Colonic mucosa (tissue), 4 donors: Measurements from ENCODE around the gene TM9SF1. TPM values are rescaled to one million over a fixed set of nuclear protein-coding genes. Genes with fewer than 3 reads are reported as not detected.

Experiments
- DNase-seq: peaks from one replicate; pipeline ENCODE4 v3.0.0-alpha.2; 2020
- H3K27ac ChIP-seq: fragments of 200-600 bp; one replicate; pipeline ENCODE4 v1.8.0; 2021
- H3K27me3 ChIP-seq: fragments of 200-600 bp; one replicate; pipeline ENCODE4 v1.8.0; 2021
- H3K36me3 ChIP-seq: fragments of 200-600 bp; one replicate; pipeline ENCODE4 v1.8.0; 2021
- H3K4me1 ChIP-seq: fragments of 200-600 bp; one replicate; pipeline ENCODE4 v1.8.0; 2021; ENCODE audit warnings: mild to moderate bottlenecking
- H3K4me3 ChIP-seq: fragments of 200-600 bp; one replicate; pipeline ENCODE4 v1.8.0; 2021
- H3K9ac ChIP-seq, 2 donors: one replicate each; pipeline ENCODE4 v1.7.0; 2013; ENCODE audit warnings: control low read depth in 2 of 2, low read depth in 2 of 2, low read length in 2 of 2
- H3K9me3 ChIP-seq: fragments of 200-600 bp; one replicate; pipeline ENCODE4 v1.8.0; 2021
- intact Hi-C: fragments of 100-400 bp; cut with DNase I; formaldehyde crosslinking; loops from one replicate; pipeline ENCODE4 v1.14.1; 2022
- total RNA-seq, 2 donors: library from RNA; stranded (reverse); fragmentation: NEBNext Ultra II Directional in 1 of 2; extraction: Animal tissue kit (Norgen Biotek cat#: 25700) in 1 of 2; gene quantifications; one replicate each; pipeline ENCODE4 v1.2.1, GENCODE V29; 2021
- TF ChIP-seq, protein P1 (sequence below): fragments of 200-600 bp; IDR thresholded peaks from one replicate; pipeline ENCODE4 v1.8.0; 2022; ENCODE audit warnings: antibody characterized with exemption, mild to moderate bottlenecking
- donor health status: healthy.
- donor health status: DM: no; HTN: no; CAD: no.
- donor health status: DM: no; HTN: no; CAD: no.

TM9SF1 gene
- total RNA-seq, 2 donors from 2014 or later, result 58.8 to 65.6 TPM

DNA sequence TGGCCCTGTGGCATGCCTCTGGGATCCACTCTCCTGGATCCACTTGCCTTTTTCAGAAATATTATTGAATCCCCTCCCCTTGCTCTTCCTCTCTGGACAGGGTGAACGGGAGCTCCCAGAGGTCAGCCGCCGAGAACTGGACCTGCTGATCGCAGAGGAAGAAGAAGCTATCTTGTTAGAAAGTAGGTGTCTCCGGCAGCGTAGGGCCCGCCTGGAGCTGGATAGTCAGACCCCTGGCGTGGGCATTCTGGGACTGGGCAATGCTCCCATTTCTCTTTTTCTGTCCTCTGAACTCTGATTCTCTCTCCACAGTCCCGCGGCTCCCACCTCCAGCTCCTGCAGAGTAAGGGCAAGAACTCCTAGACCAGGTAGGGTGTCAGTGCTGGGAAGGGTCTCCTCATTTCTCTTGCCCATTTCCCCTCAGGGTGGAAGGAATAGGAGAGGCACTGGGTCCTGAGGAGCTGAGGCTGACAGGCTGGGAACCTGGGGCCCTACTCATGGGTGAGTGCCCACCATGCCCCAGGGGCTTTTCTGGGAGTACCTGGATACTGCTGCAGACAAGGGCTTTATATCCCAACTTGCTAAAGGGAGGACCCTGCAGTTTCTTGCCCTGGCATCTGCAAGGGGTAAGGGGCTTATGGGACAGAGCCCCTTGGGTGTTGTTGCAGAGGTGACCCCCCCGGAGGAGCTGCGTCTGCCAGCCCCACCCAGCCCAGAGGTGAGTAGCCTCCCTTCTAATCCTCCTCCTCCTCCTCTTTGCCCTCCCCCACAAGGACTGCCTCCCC, 18.0 kb downstream of the TM9SF1 start:
- Histone ChIP-seq H3K9ac (no peak overlapping the region), H3K4me3 (no peak overlapping the region), H3K9me3 (no peaks in the 10 kb centered on the region), H3K4me1 (no peaks in the 10 kb centered on the region), H3K36me3 (no peaks in the 10 kb centered on the region), H3K27ac (no peak overlapping the region), H3K27me3 (no peaks in the 10 kb centered on the region)
- TF ChIP-seq, protein P1, sequence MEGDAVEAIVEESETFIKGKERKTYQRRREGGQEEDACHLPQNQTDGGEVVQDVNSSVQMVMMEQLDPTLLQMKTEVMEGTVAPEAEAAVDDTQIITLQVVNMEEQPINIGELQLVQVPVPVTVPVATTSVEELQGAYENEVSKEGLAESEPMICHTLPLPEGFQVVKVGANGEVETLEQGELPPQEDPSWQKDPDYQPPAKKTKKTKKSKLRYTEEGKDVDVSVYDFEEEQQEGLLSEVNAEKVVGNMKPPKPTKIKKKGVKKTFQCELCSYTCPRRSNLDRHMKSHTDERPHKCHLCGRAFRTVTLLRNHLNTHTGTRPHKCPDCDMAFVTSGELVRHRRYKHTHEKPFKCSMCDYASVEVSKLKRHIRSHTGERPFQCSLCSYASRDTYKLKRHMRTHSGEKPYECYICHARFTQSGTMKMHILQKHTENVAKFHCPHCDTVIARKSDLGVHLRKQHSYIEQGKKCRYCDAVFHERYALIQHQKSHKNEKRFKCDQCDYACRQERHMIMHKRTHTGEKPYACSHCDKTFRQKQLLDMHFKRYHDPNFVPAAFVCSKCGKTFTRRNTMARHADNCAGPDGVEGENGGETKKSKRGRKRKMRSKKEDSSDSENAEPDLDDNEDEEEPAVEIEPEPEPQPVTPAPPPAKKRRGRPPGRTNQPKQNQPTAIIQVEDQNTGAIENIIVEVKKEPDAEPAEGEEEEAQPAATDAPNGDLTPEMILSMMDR, result no peak
- no peak for DNase-seq
- intact Hi-C loops, result no loop called here

DNA sequence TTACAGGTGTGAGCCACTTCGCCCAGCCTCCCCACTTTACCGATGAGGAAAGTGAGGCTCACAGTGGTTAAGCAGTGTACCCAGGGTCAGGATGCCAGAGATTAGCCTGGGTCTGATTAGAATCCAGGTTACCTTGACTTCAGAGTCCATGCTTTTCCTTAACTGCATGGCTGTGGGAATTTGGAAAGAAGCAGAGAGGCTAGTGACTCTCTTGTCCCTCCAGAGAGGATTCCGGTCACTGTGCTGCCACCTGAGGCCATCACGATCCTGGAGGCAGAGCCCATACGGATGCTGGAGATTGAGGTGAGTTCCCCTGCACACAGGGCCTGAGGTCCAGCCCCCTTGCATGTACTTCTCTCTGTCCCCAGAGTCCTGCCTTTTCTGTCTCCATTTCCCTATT, 18.6 kb downstream of the TM9SF1 start:
- no peaks in the 10 kb centered on the region for H3K4me1 ChIP-seq
- no peak overlapping the region for H3K9ac ChIP-seq
- no peak for DNase-seq
- no peaks in the 10 kb centered on the region for H3K36me3 ChIP-seq
- H3K4me3 ChIP-seq, result no peak overlapping the region
- intact Hi-C loops, result no loop called here
- no peak overlapping the region for H3K27ac ChIP-seq
- TF ChIP-seq, protein P1, result no peak
- H3K27me3 ChIP-seq, result no peaks in the 10 kb centered on the region
- H3K9me3 ChIP-seq, result no peaks in the 10 kb centered on the region

DNA sequence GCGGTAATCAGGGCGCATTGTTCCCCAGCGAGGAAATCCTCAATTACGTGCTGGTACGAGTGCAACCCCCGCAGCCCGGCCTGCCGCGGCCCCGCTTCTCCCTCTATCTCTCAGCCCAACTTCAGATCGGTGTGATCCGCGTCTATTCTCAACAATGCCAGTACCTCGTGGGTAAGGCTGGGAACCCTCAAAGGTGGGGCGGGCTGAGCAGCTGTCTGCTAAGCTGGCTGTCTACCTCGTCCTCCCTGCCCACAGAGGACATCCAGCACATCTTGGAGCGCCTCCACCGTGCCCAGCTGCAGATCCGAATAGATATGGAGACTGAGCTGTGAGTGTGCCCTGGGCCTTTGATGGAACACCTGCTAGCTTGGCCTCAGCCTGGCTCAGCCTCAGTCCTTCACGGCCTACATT, 22.4 kb downstream of the TM9SF1 start:
- peaks cover 6% of the 10 kb centered on the region for H3K36me3 ChIP-seq
- no peak for DNase-seq
- no peaks in the 10 kb centered on the region for H3K9me3 ChIP-seq
- TF ChIP-seq, protein P1, result no peak
- H3K27me3 ChIP-seq, result no peaks in the 10 kb centered on the region
- no peaks in the 10 kb centered on the region for H3K4me1 ChIP-seq
- H3K9ac ChIP-seq, result no peak overlapping the region
- H3K27ac ChIP-seq, result no peak overlapping the region
- H3K4me3 ChIP-seq, result no peak overlapping the region
- intact Hi-C loops, result no loop called here

DNA sequence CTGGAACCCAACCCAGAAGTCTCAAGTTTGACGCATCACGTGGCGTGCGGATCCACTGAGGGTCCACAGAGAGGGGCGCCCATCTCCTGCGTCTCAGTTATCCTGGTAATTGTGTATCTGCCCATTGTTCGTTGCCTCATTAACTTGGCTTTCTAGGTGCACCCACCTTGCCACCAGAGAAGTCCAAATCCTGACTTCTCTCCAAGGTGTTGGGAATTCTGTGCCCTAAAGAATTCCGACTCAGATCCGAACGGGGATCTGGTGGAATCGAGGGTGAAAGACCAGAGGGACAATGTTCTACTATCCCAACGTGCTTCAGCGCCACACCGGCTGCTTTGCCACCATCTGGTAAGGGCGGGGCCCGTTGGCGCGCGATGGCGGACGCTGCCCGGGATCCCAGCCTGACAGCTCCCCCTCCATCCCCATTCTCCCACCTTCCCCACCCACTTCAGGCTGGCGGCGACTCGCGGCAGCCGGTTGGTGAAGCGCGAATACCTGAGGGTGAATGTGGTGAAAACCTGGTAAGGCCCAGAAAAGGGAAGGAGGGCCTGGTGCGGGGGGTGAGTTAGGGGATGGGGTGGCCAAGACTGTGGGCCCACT, 22.9 kb downstream of the TM9SF1 start:
- Histone ChIP-seq H3K4me1 (no peaks in the 10 kb centered on the region), H3K4me3 (peak overlapping the region; percentile 25), H3K27ac (no peak overlapping the region), H3K9me3 (no peaks in the 10 kb centered on the region), H3K36me3 (peaks cover 6% of the 10 kb centered on the region), H3K27me3 (no peaks in the 10 kb centered on the region), H3K9ac (peak overlapping the region in 1 of 2 donors; percentile 12)
- DNase-seq, result no peak
- TF ChIP-seq, protein P1, result no peak
- intact Hi-C loops, result no loop called here

DNA sequence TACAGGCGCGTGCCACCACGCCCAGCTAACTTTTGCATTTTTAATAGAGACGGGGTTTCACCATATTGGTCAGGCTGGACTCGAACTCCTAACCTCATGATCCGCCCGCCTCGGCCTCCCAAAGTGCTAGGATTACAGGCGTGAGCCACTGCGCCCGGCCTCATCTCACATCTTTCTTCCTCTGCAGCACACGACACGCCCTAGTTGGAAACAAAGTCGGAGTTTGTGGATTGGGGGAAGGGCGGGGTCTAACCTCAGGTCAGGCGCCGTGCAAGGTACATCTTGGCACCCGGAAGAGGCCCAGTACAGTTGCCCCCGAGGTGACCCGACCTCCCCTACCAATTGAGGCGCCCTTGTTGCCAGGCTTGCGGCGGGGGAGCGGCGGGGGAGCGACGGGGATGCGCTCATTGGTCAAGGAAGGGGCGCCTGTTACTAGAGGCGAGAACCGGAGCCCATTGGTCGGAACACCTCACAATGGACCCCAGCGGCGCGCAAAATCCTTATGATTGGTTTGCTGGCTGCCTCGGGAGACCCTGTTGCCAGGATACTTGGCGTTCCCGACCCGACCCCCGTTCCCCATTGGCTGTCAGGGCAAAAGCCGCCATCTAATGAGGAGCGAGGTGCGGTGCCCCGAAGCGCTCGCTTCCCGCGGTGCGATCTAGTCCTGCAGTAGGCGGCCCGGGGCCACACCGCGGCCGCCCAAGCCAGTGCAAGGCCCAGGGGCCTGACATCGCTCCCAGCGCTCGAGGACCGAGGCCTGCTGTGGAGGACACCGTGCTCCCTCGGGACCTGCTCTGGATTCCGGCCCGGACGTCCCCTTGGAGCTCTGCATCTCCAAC, 23.6 kb downstream of the TM9SF1 start, which contains the start of gene REC8:
Gene REC8, plus strand, starts transcription at position 659 of the 839 bp plus-strand sequence. CDS start 473 bp downstream, outside the sequence.
- Histone ChIP-seq H3K9ac (peak within 1 kb of the TSS in 1 of 2 donors; percentile 12), H3K36me3 (peaks cover 6% of the 10 kb centered on the region)
- intact Hi-C loops, result no loop called here

More for the DNA sequence above, 23.6 kb downstream of the TM9SF1 start, which contains the start of gene REC8:
- H3K9me3 ChIP-seq, result no peaks in the 10 kb centered on the region
- TF ChIP-seq, protein P1, result no peak
- no peaks in the 10 kb centered on the region for H3K27me3 ChIP-seq
- H3K27ac ChIP-seq, result no peak within 1 kb of the TSS
- DNase-seq, result peak; percentile 64
- peak within 1 kb of the TSS; percentile 25 for H3K4me3 ChIP-seq
- no peaks in the 10 kb centered on the region for H3K4me1 ChIP-seq
